SH-SY5Y (cell line): ENCODE data around the gene SIK3.

ENCODE experiments used
- GATA2 ChIP-seq: IDR thresholded peaks from 2 replicates; pipeline ENCODE4 v1.6.1; 2011; ENCODE audit warnings: mild to moderate bottlenecking, low read depth, low read length
- GATA3 ChIP-seq: IDR thresholded peaks from 2 replicates; pipeline ENCODE4 v1.6.1; 2011; ENCODE audit warnings: low read depth, mild to moderate bottlenecking, low read length, moderate library complexity

- TF ChIP-seq GATA2 (no peak), GATA3 (no peak)
These were observed 6.3 kb downstream of the SIK3 start for GRCh38 chr11:117091753-117092477.
